H4 (cell line): Measurements from ENCODE around the gene PHF1. TPM values are rescaled to one million over a fixed set of nuclear protein-coding genes. Genes with fewer than 3 reads are reported as not detected.

Experiments used
- DNase-seq: peaks from one replicate; pipeline ENCODE4 v3.0.0-alpha.2; 2015; ENCODE audit warnings: low spot score
- total RNA-seq: library from RNA; depleted of rRNA; stranded (reverse); fragments of >200 nt; shearing (Covaris generic); gene quantifications from 2 replicates; pipeline ENCODE4 v1.2.3, GENCODE V29; 2014

PHF1 gene
- total RNA-seq, 1 experiment from 2014 or later, result 20.5 TPM

GRCh38 chr6:33417903-33418689, 7.3 kb downstream of the PHF1 start, which contains the start of gene CUTA:
Gene CUTA (minus strand): TSS chr6:33418107. CDS start chr6:33418000, 107 bp downstream.
- peak; percentile 100 for DNase-seq

GRCh38 chr6:33418690-33419291, 8.0 kb downstream of the PHF1 start:
- no peak for DNase-seq

GRCh38 chr6:33419580-33420490, 9.0 kb downstream of the PHF1 start, which contains the start of gene SYNGAP1:
Gene SYNGAP1 (plus strand): TSS chr6:33420065. CDS start chr6:33420265, 200 bp downstream.
- no peak for DNase-seq

- DNase-seq, result no peak
Observed at GRCh38 chr6:33420491-33421343, 9.9 kb downstream of the PHF1 start.

DNA sequence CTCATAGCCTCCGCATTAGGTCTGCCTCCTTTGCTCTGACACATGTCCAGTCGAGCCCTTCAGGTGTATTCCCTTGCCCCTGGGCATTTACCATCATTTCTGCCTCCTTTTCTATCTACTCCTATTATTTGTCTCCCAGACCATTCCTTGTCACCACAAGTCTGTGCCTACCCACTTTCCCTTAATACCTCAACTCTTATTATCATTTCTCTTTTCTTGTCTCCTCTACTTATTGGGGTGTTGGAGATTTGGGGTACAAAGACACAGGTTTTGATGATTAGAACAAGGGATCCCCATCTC, 10.5 kb downstream of the PHF1 start:
- no peak for DNase-seq

DNA sequence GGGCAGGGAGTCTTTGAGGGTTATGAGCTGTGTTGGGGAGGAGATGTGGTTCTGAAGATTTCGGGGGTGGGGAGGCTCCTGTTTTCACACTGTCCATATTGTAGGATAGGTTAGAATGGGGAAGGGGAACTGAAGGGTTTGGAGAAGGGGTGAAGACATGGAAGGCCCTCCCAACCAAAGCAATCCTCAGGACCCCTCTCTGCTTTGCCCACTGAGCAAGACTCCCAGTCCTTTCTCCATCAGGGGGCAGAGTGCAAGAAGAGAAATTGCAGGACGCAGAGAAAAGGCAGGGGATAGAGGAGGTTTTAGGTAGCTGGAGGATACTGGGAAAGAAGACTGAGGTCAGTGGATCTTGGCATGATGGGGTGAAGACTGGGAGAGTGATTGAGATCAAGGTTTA, 13.0 kb downstream of the PHF1 start:
- DNase-seq, result no peak

DNA sequence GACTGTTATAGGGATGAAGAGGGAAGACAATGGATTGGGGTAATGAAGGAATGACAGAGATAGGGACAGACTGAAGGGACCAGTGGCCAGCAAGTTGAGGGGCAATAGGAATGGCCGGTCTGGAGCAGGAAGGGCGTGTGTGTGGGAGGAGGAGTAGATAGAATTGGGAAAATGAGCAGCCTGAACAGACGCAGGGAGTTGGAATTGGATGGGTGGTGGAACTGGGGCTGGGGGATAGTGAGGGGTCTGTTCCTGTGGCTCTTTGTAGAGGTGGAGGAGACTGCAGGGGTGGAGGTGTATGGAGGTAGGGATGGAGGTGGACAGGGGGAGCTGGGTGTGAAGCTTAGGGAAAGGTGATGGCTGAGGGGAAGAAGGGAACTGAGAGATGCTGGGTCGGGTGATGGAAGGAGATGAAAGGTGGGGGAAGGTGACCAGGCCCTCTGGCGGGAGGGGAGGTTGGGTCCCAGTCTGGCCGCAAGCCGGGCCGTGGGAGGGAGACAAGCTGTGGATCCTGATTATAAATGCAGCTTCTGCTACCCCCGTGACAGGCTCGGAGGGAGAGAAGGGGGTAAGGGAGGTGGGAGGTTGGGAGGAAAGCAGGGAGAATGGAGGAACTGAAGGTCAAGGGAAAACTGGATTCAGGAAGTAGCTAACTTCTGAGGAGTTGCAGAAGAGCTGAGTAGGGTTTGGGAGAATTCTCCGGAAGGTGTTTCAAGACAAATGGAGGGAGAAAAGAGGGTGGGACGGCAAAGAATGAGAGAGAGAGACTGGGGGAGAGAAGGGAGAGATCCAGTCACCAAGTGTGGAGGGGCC, 14.2 kb downstream of the PHF1 start:
- no peak for DNase-seq

GRCh38 chr6:33425668-33426577, 15.1 kb downstream of the PHF1 start:
- peak; percentile 84 for DNase-seq

- DNase-seq, result no peak
Observed at GRCh38 chr6:33426590-33427511, 16.0 kb downstream of the PHF1 start.

DNA sequence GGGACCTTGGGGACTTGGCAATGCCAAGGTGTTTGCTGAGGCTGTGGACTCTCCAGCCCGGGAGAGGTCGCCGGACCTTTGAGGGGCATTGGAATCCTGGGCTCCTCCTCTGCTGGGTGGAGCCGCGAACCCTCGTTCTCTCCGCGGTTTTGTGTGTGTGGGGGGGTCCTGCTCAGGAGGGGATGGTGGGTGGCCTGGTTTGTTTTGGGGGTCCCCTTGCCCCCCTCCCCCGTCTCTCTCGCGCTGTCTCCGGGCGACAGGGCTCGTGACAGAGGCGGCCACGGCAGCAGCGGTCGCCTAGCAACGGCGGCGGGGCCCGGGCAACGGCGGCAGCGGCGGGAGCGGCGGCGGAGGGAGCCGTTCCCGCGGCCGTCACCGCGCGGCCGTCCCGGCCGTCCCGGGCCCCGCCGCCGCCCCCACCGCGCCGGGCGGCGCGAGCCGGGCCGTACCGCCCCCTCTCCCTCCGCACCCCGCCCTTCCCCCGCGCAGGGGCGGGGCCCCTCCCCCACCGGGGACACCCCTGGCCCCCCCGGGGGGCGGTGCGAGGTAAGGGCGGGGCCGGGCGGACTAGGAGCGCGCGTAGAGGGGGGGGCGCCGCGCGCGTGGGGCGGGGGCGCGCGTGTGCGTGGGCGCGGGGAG, 16.9 kb downstream of the PHF1 start:
- no peak for DNase-seq

DNA sequence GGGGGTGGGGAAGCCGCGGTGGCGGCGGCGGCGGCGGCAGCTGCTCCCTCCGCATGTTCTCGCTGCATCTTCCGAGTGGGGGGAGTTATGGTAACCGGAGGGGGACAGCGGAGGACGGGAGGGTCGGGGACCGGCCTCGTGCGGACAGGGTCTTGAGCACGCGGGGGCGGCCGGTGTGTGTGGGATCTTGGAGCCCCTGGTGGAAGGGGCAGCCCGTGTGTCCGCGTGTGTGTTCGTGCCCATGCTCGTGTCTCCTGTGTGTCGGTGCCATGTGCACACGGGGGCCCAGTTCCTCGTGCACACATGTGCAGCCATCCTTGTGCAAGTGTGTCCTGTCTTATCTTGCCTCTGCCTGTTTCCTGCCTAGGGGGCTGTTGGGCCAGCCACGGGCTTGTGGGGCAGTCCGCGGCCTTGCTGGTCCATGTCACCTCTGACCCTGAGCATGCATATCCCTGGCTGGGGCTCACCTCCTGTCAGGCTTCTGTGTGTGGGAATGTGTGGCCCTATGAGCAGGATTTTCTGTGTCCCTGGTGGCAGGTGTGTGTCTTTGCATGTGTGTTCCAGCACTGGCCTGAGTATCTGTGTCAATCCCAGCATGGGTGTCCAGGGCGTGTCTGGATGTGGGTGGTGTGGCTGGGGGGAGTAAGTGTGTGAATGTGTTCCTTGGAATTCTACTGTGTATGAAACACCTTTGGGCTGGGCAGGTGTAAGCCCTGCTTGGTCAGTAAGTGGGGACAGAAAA, 17.6 kb downstream of the PHF1 start:
- DNase-seq, result peak; percentile 40

DNA sequence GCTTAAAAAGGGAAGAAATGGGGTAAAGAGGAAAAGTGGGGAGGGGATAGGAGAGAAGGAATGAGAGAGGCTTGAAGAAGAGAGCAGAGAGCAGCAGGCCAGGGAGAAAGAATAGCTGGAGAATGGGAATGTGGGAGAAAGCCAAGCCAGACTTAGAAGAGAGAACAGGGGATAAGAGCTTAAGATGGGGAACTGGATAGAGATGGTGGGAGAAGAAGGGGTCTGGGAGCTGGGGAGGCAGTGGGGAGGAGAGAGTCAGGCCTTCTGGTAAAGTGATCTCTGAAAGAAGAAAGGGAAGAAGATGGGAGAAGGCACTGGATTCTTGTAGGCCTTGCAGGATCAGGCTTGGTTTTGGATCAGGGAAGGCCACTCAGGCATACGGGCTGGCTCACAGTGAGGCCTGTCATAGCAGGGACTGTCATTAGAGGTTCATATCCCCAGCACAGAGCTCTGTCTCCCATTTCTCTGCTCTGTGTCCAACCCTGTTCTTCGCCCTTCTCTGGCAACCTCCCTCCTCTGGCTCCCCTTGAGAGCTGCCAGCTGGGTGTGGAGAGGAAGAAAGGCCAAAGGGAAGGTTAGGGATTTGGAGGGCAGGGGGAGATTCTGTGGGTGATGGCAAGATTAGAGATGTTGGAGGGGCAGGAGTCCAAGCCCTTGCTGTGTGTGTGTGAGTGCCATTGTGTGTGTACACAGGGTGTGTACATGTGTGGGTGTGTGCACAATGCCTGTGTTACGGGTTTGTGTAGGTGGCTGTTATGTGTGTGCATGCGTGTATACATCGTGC, 18.3 kb downstream of the PHF1 start:
- DNase-seq, result no peak

DNA sequence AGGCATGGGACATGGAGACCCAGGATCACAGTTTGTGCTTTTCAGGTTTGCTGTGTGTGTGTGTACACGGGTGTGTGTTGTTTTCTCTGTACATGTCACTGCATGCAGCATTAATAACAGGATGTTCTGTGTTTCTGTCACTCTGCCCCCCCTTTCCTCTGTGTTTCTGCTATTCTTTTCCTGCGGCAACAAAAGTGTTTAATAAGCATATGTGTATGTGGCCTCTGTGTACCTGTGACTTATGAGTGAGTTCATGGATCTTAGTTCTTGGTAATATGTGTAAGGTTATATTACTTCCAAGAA, 18.9 kb downstream of the PHF1 start:
- no peak for DNase-seq

DNA sequence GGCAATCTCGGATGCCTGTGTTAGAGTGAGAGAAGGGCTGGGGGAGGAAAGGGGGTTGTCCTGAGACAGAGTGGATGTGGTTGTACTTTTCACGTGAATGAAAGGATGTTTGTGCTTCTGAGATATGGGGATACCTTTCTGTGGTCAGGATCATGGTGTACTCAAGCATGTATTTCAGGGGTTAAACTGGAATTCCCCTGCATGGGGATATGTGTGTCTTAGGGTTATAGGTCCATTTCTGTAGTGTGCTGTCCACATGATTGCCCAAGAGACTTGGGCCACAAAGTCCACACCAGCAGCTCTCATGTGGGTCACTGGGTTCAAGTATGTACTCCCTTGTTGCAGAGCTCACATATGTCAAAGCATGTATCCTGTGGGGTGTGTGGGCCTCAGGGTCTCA, 19.5 kb downstream of the PHF1 start:
- no peak for DNase-seq

DNA sequence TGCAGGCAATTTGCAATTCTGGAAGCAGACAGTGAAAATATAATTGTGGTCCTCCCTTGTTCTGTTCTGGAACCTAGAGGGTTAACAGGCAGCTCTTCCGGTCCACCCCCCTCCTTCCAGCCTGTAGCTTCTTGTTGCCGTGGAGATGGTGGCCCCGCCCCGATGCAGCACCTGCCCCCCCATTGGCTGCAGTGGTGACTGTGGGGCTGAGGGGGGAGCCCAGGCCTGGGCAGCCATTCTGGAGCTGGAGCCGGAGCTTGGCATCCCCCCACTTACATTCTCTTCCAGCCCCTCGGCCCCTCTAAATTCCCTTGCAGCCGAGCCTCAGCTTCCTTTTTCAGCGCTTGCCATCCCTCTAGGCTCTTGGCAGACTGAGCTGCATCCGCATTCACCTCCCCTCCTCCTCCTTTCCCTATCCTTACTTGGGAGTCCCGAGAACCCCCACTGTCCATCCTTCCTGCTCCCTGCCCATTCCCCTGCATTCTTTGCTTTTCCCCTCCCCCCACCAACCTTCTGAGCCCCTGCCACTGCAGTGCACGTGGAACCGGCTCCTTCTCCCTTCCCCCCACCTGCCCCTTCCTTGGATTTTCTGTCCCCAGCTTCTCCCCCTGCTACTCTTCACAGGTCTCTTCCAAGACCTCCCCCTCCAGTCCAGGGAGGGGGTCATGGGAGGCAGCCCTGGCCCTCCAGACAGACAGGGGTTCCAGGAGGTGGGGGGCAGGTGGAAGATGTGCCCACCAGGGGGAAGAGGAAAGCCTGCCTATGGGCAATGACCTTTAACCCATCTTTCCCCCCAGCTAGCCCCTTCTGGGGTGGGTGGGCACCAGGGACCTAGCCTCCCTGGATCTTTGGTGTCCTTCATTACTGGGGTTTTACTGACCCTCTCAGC, 20.4 kb downstream of the PHF1 start:
- peak; percentile 53 for DNase-seq
